ENCODE data around the gene PHYHIPL.

GRCh38 chr10:59257224-59257623 is 80.8 kb downstream of the PHYHIPL start:
- TF ChIP-seq CTCF (IDR thresholded peaks at IDR 0.05), result no peak
- no peak for TF ChIP-seq POLR2A (IDR thresholded peaks at IDR 0.05)

Measured in thyroid gland (tissue), 4 donors.